Measurements from ENCODE around the gene OR5F1. TPM values are rescaled to one million over a fixed set of nuclear protein-coding genes. Genes with fewer than 3 reads are reported as not detected.

OR5F1 gene
- total RNA-seq = not detected in 2 replicates

GRCh38 chr11:55994525-55994924, at the start of gene OR5F1:
Gene OR5F1 (minus strand): TSS chr11:55994625. CDS start chr11:55994625, 0 bp downstream.

GRCh38 chr11:56027354-56027753, 32.9 kb upstream of the OR5F1 start, which contains the start of gene OR5AS1:
Gene OR5AS1 (plus strand): TSS chr11:56027654. CDS start chr11:56030419, 2,765 bp downstream.

GRCh38 chr11:55969845-55970244, 24.6 kb downstream of the OR5F1 start, which contains the start of gene OR10AG1:
Gene OR10AG1 (minus strand): TSS chr11:55969945. CDS start chr11:55969907, 38 bp downstream.

Other genes starting within 250 kb of the OR5F1 start
- not detected in 2 replicates for gene OR5D13, start 221.2 kb downstream of the OR5F1 start, total RNA-seq
- gene OR5D14, start 199.1 kb downstream of the OR5F1 start, total RNA-seq = not detected in 2 replicates
- not detected in 2 replicates for gene OR5L1, start 183.3 kb downstream of the OR5F1 start, total RNA-seq
- not detected in 2 replicates for gene OR5D18, start 175.0 kb downstream of the OR5F1 start, total RNA-seq
- gene OR5L2, start 167.4 kb downstream of the OR5F1 start, total RNA-seq = not detected in 2 replicates
- gene OR5D16, start 155.9 kb downstream of the OR5F1 start, total RNA-seq = not detected in 2 replicates
- gene TRIM51, start 111.3 kb downstream of the OR5F1 start, total RNA-seq = not detected in 2 replicates
- gene OR5W2, start 80.0 kb downstream of the OR5F1 start, total RNA-seq = not detected in 2 replicates
- gene OR5I1, start 58.2 kb downstream of the OR5F1 start, total RNA-seq = not detected in 2 replicates
- gene OR10AG1, start 24.7 kb downstream of the OR5F1 start, total RNA-seq = not detected in 2 replicates
- not detected in 2 replicates for gene OR5AS1, start 33.0 kb upstream of the OR5F1 start, total RNA-seq
- not detected in 2 replicates for gene OR8I2, start 98.7 kb upstream of the OR5F1 start, total RNA-seq
- gene OR8H2, start 109.1 kb upstream of the OR5F1 start, total RNA-seq = not detected in 2 replicates
- gene OR8H3, start 127.7 kb upstream of the OR5F1 start, total RNA-seq = not detected in 2 replicates
- gene OR8J3, start 145.6 kb upstream of the OR5F1 start, total RNA-seq = not detected in 2 replicates
- not detected in 2 replicates for gene OR8K5, start 165.7 kb upstream of the OR5F1 start, total RNA-seq
- gene OR5J2, start 182.0 kb upstream of the OR5F1 start, total RNA-seq = not detected in 2 replicates
- gene OR5T2, start 239.6 kb upstream of the OR5F1 start, total RNA-seq = not detected in 2 replicates